Measurements from ENCODE around the gene CD226.

- TF ChIP-seq POLR2A (IDR thresholded peaks at IDR 0.05; ENCODE audit: low read depth, low read length) (no peak), POLR2AphosphoS5 (IDR thresholded peaks at IDR 0.05; ENCODE audit: low read depth, low read length) (no peak)
Observed at GRCh38 chr18:69839497-69839896, 108.2 kb downstream of the CD226 start.
